Activated T-cell treated with anti-CD3 and anti-CD28 coated beads for 24 hours (primary cell): ENCODE data around the gene LIPI.
"Not testable (repeated sequence)": the region's sequence is repeated elsewhere in the genome, so short reads cannot be mapped to it uniquely, and the experiment has no call there.

ENCODE experiments used
- DNase-seq: peaks from one replicate; pipeline ENCODE4 v3.0.0-alpha.2; 2020; ENCODE audit warnings: low read depth

LIPI gene

GRCh38 chr21:14073615-14074014, 137.1 kb downstream of the LIPI start:
- DNase-seq = no peak

DNA sequence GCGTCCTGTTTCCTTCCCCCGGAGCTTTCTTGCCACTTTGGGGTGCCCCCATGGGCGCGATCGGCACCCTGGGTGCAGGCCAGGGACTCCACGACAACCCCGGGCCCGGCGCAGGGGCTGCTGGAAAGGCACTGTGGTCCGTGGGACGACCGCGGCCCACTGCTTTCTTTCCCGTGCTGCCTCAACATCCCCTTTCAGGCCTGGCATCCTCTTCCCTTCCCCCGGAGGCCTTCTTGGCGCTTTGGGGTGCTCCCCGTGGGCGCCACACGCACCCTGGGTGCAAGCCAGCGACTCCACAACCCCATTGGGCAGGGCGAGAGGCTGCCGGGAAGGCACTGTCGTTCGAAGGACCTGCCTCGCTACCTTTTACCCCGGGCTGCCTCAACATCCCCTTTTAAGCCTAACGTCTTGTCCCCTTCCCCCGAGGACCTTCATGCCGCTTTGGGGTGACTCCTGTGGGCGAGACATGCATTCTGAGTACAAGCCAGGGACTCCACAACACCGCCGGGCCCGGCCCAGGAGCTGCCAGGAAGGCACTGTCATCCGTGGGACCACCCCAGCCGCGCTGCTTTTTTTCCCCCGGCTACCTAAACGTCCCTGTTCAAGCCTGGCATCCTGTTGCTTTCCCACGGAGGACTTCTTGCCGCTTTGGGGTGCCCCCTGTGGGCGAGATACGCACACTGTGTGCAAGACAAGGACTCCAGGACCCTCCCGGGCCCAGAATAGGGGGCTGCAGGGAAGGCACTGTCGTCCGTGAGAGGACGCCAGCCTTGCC, 137.8 kb downstream of the LIPI start:
- no peak for DNase-seq

DNA sequence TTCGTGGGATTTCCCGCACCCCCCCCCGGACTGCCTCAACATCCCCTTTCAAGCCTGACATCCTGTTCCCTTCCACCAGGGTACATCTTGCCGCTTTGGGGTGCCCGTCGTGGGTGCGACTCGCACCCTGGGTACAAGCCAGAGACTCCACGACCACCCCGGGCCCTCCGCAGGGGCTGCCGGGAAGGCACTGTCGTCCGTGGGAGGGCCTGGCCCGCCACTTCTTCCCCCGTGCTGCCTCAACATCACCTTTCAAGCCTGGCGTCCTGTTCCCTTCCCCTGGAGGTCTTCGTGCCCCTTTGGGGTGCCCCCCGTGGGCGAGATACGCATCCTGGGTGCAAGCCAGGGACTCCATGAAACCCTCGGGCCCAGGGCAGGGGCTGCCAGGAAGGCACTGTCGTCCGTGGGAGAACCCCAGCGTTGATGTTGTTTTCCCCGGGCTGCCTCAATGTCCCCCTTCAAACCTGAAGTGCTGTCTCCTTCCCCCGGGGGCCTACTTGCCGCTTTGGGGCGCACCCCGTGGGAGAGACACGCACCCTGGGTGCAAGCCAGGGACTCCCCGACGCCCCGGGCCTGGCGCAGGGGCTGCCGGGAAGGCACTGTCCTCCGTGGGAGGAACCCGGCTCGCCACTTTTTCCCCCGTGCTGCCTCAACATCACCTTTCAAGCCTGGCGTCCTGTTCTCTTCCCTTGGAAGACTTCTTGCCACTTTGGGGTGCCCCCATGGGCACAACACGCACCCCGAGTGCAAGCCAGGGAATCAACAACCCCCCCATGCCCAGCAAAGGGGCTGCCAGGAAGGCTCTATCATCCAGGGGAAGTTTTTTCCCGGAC, 138.6 kb downstream of the LIPI start:
- DNase-seq = no peak

- DNase-seq = no peak
Measured at GRCh38 chr21:14070968-14071367, 139.8 kb downstream of the LIPI start.

DNA sequence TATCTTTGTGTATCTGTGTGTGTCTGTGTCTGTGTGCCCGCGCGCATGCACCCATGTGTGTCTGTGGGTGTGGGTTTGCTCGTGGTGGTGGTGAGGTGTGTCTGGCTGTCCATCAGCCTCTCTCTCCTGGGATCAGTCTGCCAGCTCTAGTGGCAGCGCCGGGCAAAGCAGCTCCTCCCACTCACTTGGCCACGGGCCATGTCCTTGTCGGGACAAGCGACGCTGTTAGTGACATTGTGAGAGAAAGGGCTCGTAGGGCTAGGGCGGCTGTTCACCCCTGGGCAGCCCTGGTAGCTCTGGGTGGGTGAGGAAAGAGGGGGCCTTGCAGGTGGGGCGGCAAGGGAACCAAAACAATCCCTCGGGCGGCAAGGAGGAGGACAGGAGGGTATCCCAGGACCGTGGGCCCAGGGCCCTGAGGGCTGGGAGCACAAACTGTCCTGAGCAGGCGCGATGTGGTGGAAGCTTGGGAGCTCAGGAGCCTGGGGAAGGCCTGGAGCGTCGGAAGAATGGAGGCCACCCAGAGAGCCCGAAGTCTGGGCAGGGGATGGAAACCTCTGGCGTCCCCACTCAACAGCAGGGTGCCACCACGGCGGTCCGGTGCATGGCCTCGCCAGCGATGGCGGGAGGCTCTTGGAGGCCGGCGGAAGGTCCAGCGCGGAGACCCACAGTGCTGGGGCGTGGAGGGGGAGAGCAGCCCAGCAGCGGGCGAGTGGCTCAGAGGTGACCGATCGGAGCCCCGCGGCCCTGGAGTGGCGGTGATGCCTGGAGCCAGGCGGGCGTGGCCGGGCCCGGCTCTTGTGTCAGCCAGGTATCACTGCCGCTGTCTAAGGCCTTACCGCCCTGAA, 140.5 kb downstream of the LIPI start:
- DNase-seq = no peak

GRCh38 chr21:14064296-14064645, 146.5 kb downstream of the LIPI start:
- no peak for DNase-seq

DNA sequence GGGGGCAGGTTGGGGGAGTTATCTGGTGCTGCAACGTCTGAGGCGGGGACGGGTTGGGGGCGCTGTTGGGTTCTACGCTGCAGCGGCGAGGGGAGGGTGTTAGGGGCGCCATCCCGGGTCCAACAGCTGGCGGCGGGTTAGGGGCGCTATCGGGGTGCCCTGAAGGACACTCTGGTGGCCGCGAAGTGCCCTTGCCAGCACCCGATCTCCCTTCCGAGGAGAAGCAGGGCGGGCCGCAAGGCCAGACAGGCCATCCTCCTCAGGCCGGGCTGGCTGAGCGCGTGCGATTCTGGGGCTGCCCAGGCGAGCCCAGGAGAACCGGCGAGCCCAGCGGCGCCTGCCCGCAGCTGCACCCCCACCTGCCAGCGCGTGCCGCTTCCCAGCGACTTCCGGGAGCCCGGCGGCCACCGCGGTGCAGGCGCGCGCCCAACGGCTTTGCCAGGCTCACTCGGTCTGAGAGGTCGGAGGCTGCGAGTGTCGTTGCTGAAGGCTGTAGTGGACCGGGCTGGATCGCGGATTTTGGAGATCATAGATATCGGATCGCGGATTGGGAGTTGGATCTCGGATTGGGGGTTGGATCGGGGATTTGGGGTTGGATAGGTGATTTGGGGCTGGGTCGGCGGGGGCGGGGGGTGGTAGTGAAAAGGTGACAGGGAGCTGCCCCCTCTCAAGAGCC, 147.0 kb downstream of the LIPI start:
- not testable (repeated sequence) for DNase-seq

- DNase-seq = not testable (repeated sequence)
Measured at GRCh38 chr21:14062684-14063083, 148.1 kb downstream of the LIPI start.

- not testable (repeated sequence) for DNase-seq
Measured at GRCh38 chr21:14061820-14062219, 148.9 kb downstream of the LIPI start.

- DNase-seq = not testable (repeated sequence)
Measured at GRCh38 chr21:14058995-14059627, 151.6 kb downstream of the LIPI start.
